Caco-2 (cell line): ENCODE results near the gene SCG5. TPM values are rescaled to one million over a fixed set of nuclear protein-coding genes. Genes with fewer than 3 reads are reported as not detected.

ENCODE experiments used
- BruUV-seq: library from RNA; stranded (reverse); fragments of 400-500 nt; replicated peaks from 2 replicates; lab custom pipeline; 2021; lab: Mats Ljungman, UMichigan
- CTCF ChIA-PET: fragments of 300-600 bp; sonication (Branson Sonifier 250); formaldehyde crosslinking; loops from one replicate; lab custom pipeline; 2022; ENCODE audit warnings: antibody characterized with exemption; lab: Charles Lee
- POLR2A ChIA-PET: fragments of 300-600 bp; sonication (Branson Sonifier 250); formaldehyde crosslinking; loops from one replicate; lab custom pipeline; 2022; ENCODE audit warnings: antibody characterized with exemption; lab: Charles Lee
- DNase-seq, 2 experiments: peaks; one replicate each; pipeline versions ENCODE4 v3.0.0 to v3.0.0-alpha.2; 2020 to 2022
- H3K27me3 ChIP-seq: replicated peaks from 2 replicates; pipeline ENCODE4 v1.6.0; 2011; ENCODE audit warnings: low read length; ENCODE audit not compliant: control insufficient read depth, insufficient read depth
- H3K36me3 ChIP-seq: 2 replicates; pipeline ENCODE4 v1.5.1; 2011; ENCODE audit warnings: low read length; ENCODE audit not compliant: control insufficient read depth, insufficient read depth
- H3K4me1 ChIP-seq: fragments of 250-450 bp; sonication (Bioruptor Pico); 2 replicates; pipeline ENCODE4 v1.5.1; 2020; ENCODE audit warnings: mild to moderate bottlenecking
- H3K4me3 ChIP-seq: 2 replicates; pipeline ENCODE4 v1.5.1; 2011; ENCODE audit warnings: low read depth, mild to moderate bottlenecking, control low read depth, low read length
- H3K9me3 ChIP-seq: fragments of 250-450 bp; sonication (Bioruptor Pico); 2 replicates; pipeline ENCODE4 v1.5.1; 2020; ENCODE audit warnings: mild to moderate bottlenecking, moderate library complexity
- H3K27ac Mint-ChIP-seq: one replicate; pipeline ENCODE4 v1.8.0; 2022; ENCODE audit warnings: mixed read lengths; ENCODE audit not compliant: unreplicated experiment
- H3K27me3 Mint-ChIP-seq: one replicate; pipeline ENCODE4 v1.8.0; 2022; ENCODE audit warnings: mixed read lengths; ENCODE audit not compliant: insufficient read depth, unreplicated experiment
- H3K36me3 Mint-ChIP-seq: one replicate; pipeline ENCODE4 v1.8.0; 2022; ENCODE audit warnings: mild to moderate bottlenecking, mixed read lengths; ENCODE audit not compliant: insufficient read depth, unreplicated experiment
- H3K4me1 Mint-ChIP-seq: one replicate; pipeline ENCODE4 v1.8.0; 2022; ENCODE audit warnings: low read depth, mixed read lengths; ENCODE audit not compliant: unreplicated experiment
- H3K4me3 Mint-ChIP-seq: one replicate; pipeline ENCODE4 v1.8.0; 2022; ENCODE audit warnings: mild to moderate bottlenecking, moderate library complexity, mixed read lengths; ENCODE audit not compliant: unreplicated experiment
- H3K9me3 Mint-ChIP-seq: one replicate; pipeline ENCODE4 v1.8.0; 2022; ENCODE audit warnings: mixed read lengths; ENCODE audit not compliant: unreplicated experiment
- CTCF ChIP-seq, 2 experiments: fragments of 200-600 bp in 1 of 2; IDR thresholded peaks; 1 replicate in 1 of 2; 2 replicates in 1 of 2; pipeline versions ENCODE4 v1.5.1 to v1.8.0; 2011 to 2022; ENCODE audit warnings: antibody characterized with exemption in 1 of 2, control low read depth in 1 of 2, inconsistent platforms in 1 of 2, low read depth in 1 of 2, low read length in 1 of 2, mild to moderate bottlenecking in 1 of 2, moderate library complexity in 1 of 2; ENCODE audit not compliant: insufficient read depth in 1 of 2, severe bottlenecking in 1 of 2, unreplicated experiment in 1 of 2
- intact Hi-C: fragments of 100-400 bp; cut with micrococcal nuclease; formaldehyde crosslinking; loops from one replicate; pipeline ENCODE4 v1.10.0; 2022; ENCODE audit not compliant: unreplicated experiment
- total RNA-seq: library from RNA; stranded (reverse); gene quantifications from 2 replicates; pipeline ENCODE4 v1.2.3, GENCODE V29; 2022

SCG5 gene
- total RNA-seq, 1 experiment from 2014 or later: 1.5 TPM

- Mint-ChIP-seq H3K36me3 (peaks cover 4% of the 10 kb centered on the region), H3K4me1 (peaks cover 11% of the 10 kb centered on the region), H3K4me3 (no peak overlapping the region), H3K9me3 (no peaks in the 10 kb centered on the region), H3K27me3 (no peaks in the 10 kb centered on the region), H3K27ac (no peak overlapping the region)
- no peak for TF ChIP-seq CTCF (IDR thresholded peaks at IDR 0.05; ENCODE audit: insufficient read depth in 1 of 2, low read depth in 1 of 2, low read length in 1 of 2, severe bottlenecking in 1 of 2, unreplicated experiment in 1 of 2)
- Histone ChIP-seq H3K9me3 (no peaks in the 10 kb centered on the region), H3K4me3 (no peak overlapping the region), H3K27me3 (no peaks in the 10 kb centered on the region), H3K4me1 (peaks cover 6% of the 10 kb centered on the region; the same call in 1 of the 2 replicates), H3K36me3 (no peaks in the 10 kb centered on the region)
- no TSS peak for BruUV-seq
- ChIA-PET POLR2A (no interaction called here), CTCF (interaction anchor here (1.5 kb wide), 1 partner anchor 13 kb away, joined by 4 read pairs; no protein-coding TSS in a partner anchor)
- intact Hi-C loops: no loop called here
- DNase-seq: no peak
These were observed 34.0 kb downstream of the SCG5 start for GRCh38 chr15:32675466-32675865.

- no peak overlapping the region for H3K4me3 Mint-ChIP-seq
- intact Hi-C loops: no loop called here
- peaks cover 4% of the 10 kb centered on the region for H3K36me3 Mint-ChIP-seq
These were observed 34.7 kb downstream of the SCG5 start for GRCh38 chr15:32676169-32676568.

GRCh38 chr15:32677238-32677750 is 35.8 kb downstream of the SCG5 start:
- peaks cover 4% of the 10 kb centered on the region for H3K36me3 Mint-ChIP-seq
- peaks cover 11% of the 10 kb centered on the region for H3K4me1 Mint-ChIP-seq
- Histone ChIP-seq H3K4me3 (no peak overlapping the region), H3K36me3 (no peaks in the 10 kb centered on the region), H3K4me1 (peaks cover 6% of the 10 kb centered on the region; the same call in 1 of the 2 replicates), H3K9me3 (no peaks in the 10 kb centered on the region), H3K27me3 (no peaks in the 10 kb centered on the region)
- H3K27me3 Mint-ChIP-seq: no peaks in the 10 kb centered on the region
- peak overlapping the region; percentile 72 for H3K27ac Mint-ChIP-seq
- ChIA-PET POLR2A (no interaction called here), CTCF (no interaction called here)
- H3K9me3 Mint-ChIP-seq: no peaks in the 10 kb centered on the region
- no peak for TF ChIP-seq CTCF (IDR thresholded peaks at IDR 0.05; ENCODE audit: insufficient read depth in 1 of 2, low read depth in 1 of 2, low read length in 1 of 2, severe bottlenecking in 1 of 2, unreplicated experiment in 1 of 2)
- intact Hi-C loops: no loop called here
- DNase-seq: no peak
- no TSS peak for BruUV-seq
- peak overlapping the region; percentile 38 for H3K4me3 Mint-ChIP-seq

More at GRCh38 chr15:32676169-32676568, 34.7 kb downstream of the SCG5 start:
- no peaks in the 10 kb centered on the region for H3K27me3 Mint-ChIP-seq
- no TSS peak for BruUV-seq
- ChIA-PET CTCF (no interaction called here), POLR2A (no interaction called here)
- H3K27me3 ChIP-seq: no peaks in the 10 kb centered on the region
- no peaks in the 10 kb centered on the region for H3K9me3 Mint-ChIP-seq
- peaks cover 6% of the 10 kb centered on the region; the same call in 1 of the 2 replicates for H3K4me1 ChIP-seq
- no peaks in the 10 kb centered on the region for H3K36me3 ChIP-seq
- no peak for DNase-seq
- no peak overlapping the region for H3K27ac Mint-ChIP-seq
- H3K4me1 Mint-ChIP-seq: peaks cover 11% of the 10 kb centered on the region
- no peak overlapping the region for H3K4me3 ChIP-seq
- H3K9me3 ChIP-seq: no peaks in the 10 kb centered on the region
- TF ChIP-seq CTCF (IDR thresholded peaks at IDR 0.05; ENCODE audit: insufficient read depth in 1 of 2, low read depth in 1 of 2, low read length in 1 of 2, severe bottlenecking in 1 of 2, unreplicated experiment in 1 of 2): no peak
